ENCODE data around the gene PHF21B. TPM values are rescaled to one million over a fixed set of nuclear protein-coding genes. Genes with fewer than 3 reads are reported as not detected.

The PHF21B gene
- total and polyA plus RNA-seq, 2 experiments from 2014 or later, result 20.6 to 149 TPM

GRCh38 chr22:44847380-44847779, 162.4 kb downstream of the PHF21B start:
- H3K4me1 ChIP-seq (ENCODE audit: insufficient read depth), result no peaks in the 10 kb centered on the region
- H3K36me3 Mint-ChIP-seq (ENCODE audit: low read depth), result peaks cover 20% of the 10 kb centered on the region
- H3K4me1 Mint-ChIP-seq, result no peaks in the 10 kb centered on the region; the same call in 2 of the 3 replicates
- H3K27me3 ChIP-seq (ENCODE audit: insufficient read depth), result no peaks in the 10 kb centered on the region
- no peak overlapping the region for H3K4me3 ChIP-seq
- ATAC-seq (no peak), DNase-seq (ENCODE audit: low spot score) (no peak)
- H3K9me3 Mint-ChIP-seq, result peaks cover 11% of the 10 kb centered on the region; the same call in 2 of the 3 replicates
- no peaks in the 10 kb centered on the region for H3F3A ChIP-seq (replicated peaks; ENCODE audit: low read depth)
- TF ChIP-seq ZNF331 (CRISPR knock-in tag; IDR thresholded peaks at IDR 0.05; ENCODE audit: low read depth), result no peak
- no peak for TF ChIP-seq ZNF114 (CRISPR knock-in tag; IDR thresholded peaks at IDR 0.05)
- no peak for TF ChIP-seq CTCF (conservative IDR thresholded peaks at IDR 0.05; ENCODE audit: low read depth in 2 of 2)
- TF ChIP-seq ZNF462 (CRISPR knock-in tag; IDR thresholded peaks at IDR 0.05), result no peak
- TF ChIP-seq JUNB (IDR thresholded peaks at IDR 0.05; ENCODE audit: unreplicated experiment), result no peak
- no peak for TF ChIP-seq REST (IDR thresholded peaks at IDR 0.05; ENCODE audit: unreplicated experiment)
- TF ChIP-seq CREB1 (CRISPR knock-in tag; IDR thresholded peaks at IDR 0.05; ENCODE audit: low read depth), result no peak
- no peak for TF ChIP-seq NANOG (IDR thresholded peaks at IDR 0.05; ENCODE audit: borderline replicate concordance)
- no peak for TF ChIP-seq EZH2phosphoT487 (IDR thresholded peaks at IDR 0.05; ENCODE audit: unreplicated experiment)
- no peak for TF ChIP-seq POLR2AphosphoS5 (IDR thresholded peaks at IDR 0.05; ENCODE audit: low read depth)
- no peak for TF ChIP-seq EZH2 (IDR thresholded peaks at IDR 0.05; ENCODE audit: low read depth, unreplicated experiment)
- no peak for TF ChIP-seq STAT1 (IDR thresholded peaks at IDR 0.05; ENCODE audit: unreplicated experiment)
- TF ChIP-seq ETS1 (IDR thresholded peaks at IDR 0.05), result no peak
- H2AFZ ChIP-seq, result no peak overlapping the region
- no peak overlapping the region for H3K27ac ChIP-seq (ENCODE audit: low read depth)
- H3K36me3 ChIP-seq (ENCODE audit: insufficient read depth), result no peaks in the 10 kb centered on the region
- no peak overlapping the region for H3K4me3 Mint-ChIP-seq
- H4K20me1 ChIP-seq (replicated peaks; ENCODE audit: insufficient read depth), result no peaks in the 10 kb centered on the region; the same call in 1 of the 2 replicates
- peaks cover 2% of the 10 kb centered on the region for H3K27me3 Mint-ChIP-seq (ENCODE audit: insufficient read depth, low read depth, poor library complexity)
- no peaks in the 10 kb centered on the region for H3K9me2 ChIP-seq (ENCODE audit: insufficient read depth)
- H3K4me2 ChIP-seq, result no peak overlapping the region
- H3K27ac Mint-ChIP-seq, result no peak overlapping the region
- no peaks in the 10 kb centered on the region for H3K79me2 ChIP-seq (replicated peaks; ENCODE audit: insufficient read depth)
